ENCODE results near the gene IRF3.

IRF3 gene

GRCh38 chr19:49683814-49684250, 18.2 kb upstream of the IRF3 start:
- Histone ChIP-seq H3K36me3 (ENCODE audit: insufficient read depth) (peaks cover 9% of the 10 kb centered on the region; the same call in 1 of the 2 replicates), H3K27me3 (ENCODE audit: insufficient read depth, low read depth) (no peaks in the 10 kb centered on the region), H3K4me2 (no peak overlapping the region), H3K4me1 (ENCODE audit: low read depth, poor library complexity, severe bottlenecking) (peaks cover 29% of the 10 kb centered on the region), H3K9ac (no peak overlapping the region), H3K27ac (no peak overlapping the region), H4K20me1 (ENCODE audit: insufficient read depth) (peaks cover 10% of the 10 kb centered on the region; the same call in 1 of the 2 replicates), H3K79me2 (ENCODE audit: insufficient read depth, low read depth) (peaks cover 44% of the 10 kb centered on the region), H2AFZ (ENCODE audit: low read depth) (no peak overlapping the region), H3K4me3 (IDR thresholded peaks at IDR 0.05; ENCODE audit: insufficient read depth, low read depth, low read length) (no peak overlapping the region)
- no peak for TF ChIP-seq CTCF (conservative IDR thresholded peaks at IDR 0.05; ENCODE audit: low read depth, low read length)

GRCh38 chr19:49682274-49682673, 16.6 kb upstream of the IRF3 start:
- Histone ChIP-seq H3K9ac (no peak overlapping the region), H2AFZ (ENCODE audit: low read depth) (no peak overlapping the region), H3K4me1 (ENCODE audit: low read depth, poor library complexity, severe bottlenecking) (peaks cover 29% of the 10 kb centered on the region), H3K4me3 (IDR thresholded peaks at IDR 0.05; ENCODE audit: insufficient read depth, low read depth, low read length) (no peak overlapping the region), H3K36me3 (ENCODE audit: insufficient read depth) (peaks cover 9% of the 10 kb centered on the region; the same call in 1 of the 2 replicates), H4K20me1 (ENCODE audit: insufficient read depth) (peaks cover 10% of the 10 kb centered on the region; the same call in 1 of the 2 replicates), H3K79me2 (ENCODE audit: insufficient read depth, low read depth) (peaks cover 59% of the 10 kb centered on the region), H3K4me2 (no peak overlapping the region), H3K27ac (no peak overlapping the region), H3K27me3 (ENCODE audit: insufficient read depth, low read depth) (no peaks in the 10 kb centered on the region)
- TF ChIP-seq CTCF (conservative IDR thresholded peaks at IDR 0.05; ENCODE audit: low read depth, low read length) = no peak

GRCh38 chr19:49681830-49682229, 16.2 kb upstream of the IRF3 start:
- Histone ChIP-seq H3K4me1 (ENCODE audit: low read depth, poor library complexity, severe bottlenecking) (peaks cover 29% of the 10 kb centered on the region), H3K4me3 (IDR thresholded peaks at IDR 0.05; ENCODE audit: insufficient read depth, low read depth, low read length) (no peak overlapping the region), H3K27ac (no peak overlapping the region), H3K36me3 (ENCODE audit: insufficient read depth) (peaks cover 9% of the 10 kb centered on the region; the same call in 1 of the 2 replicates), H2AFZ (ENCODE audit: low read depth) (no peak overlapping the region), H3K79me2 (ENCODE audit: insufficient read depth, low read depth) (peaks cover 62% of the 10 kb centered on the region), H4K20me1 (ENCODE audit: insufficient read depth) (peaks cover 10% of the 10 kb centered on the region; the same call in 1 of the 2 replicates), H3K9ac (no peak overlapping the region), H3K4me2 (no peak overlapping the region), H3K27me3 (ENCODE audit: insufficient read depth, low read depth) (no peaks in the 10 kb centered on the region)
- no peak for TF ChIP-seq CTCF (conservative IDR thresholded peaks at IDR 0.05; ENCODE audit: low read depth, low read length)

GRCh38 chr19:49680421-49681351, 15.0 kb upstream of the IRF3 start:
- peak; percentile 96 for TF ChIP-seq CTCF (conservative IDR thresholded peaks at IDR 0.05; ENCODE audit: low read depth, low read length)
- Histone ChIP-seq H3K4me1 (ENCODE audit: low read depth, poor library complexity, severe bottlenecking) (peaks cover 29% of the 10 kb centered on the region), H3K4me3 (IDR thresholded peaks at IDR 0.05; ENCODE audit: insufficient read depth, low read depth, low read length) (no peak overlapping the region), H3K79me2 (ENCODE audit: insufficient read depth, low read depth) (peaks cover 62% of the 10 kb centered on the region), H3K27me3 (ENCODE audit: insufficient read depth, low read depth) (no peaks in the 10 kb centered on the region), H2AFZ (ENCODE audit: low read depth) (no peak overlapping the region), H4K20me1 (ENCODE audit: insufficient read depth) (peaks cover 10% of the 10 kb centered on the region; the same call in 1 of the 2 replicates), H3K36me3 (ENCODE audit: insufficient read depth) (peaks cover 9% of the 10 kb centered on the region; the same call in 1 of the 2 replicates), H3K4me2 (peak overlapping the region; percentile 41; the same call in 1 of the 2 replicates), H3K9ac (no peak overlapping the region), H3K27ac (0 out of 2 replicates have a peak overlapping the region, but pooled peaks have one; percentile 19)

All from KMS-11 (cell line).